ENCODE measurements around the gene GPD2.

DNA sequence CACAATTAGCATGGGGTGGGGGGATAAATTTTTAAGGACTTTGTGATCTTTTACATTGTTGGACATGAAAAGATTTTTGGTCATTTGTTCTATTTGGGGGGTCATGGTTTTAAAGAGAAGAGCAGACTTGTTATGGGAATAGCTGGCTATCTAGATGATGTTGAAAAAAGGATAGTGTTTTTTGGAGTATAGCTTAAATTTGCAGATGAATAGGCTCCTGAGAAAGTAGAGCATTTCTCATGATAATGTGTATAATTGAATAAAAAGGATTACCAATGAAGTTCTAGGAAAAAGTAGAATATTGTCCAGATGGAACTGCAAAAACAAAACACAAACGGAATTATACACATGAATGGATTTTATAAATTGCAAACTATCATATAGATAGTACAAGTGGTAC, 186.3 kb downstream of the GPD2 start:
- no peak for TF ChIP-seq CTCF (IDR thresholded peaks at IDR 0.05)
- no peak for TF ChIP-seq POLR2A (IDR thresholded peaks at IDR 0.05)
